Esophagus mucosa (tissue), 1 donor: Measurements from ENCODE around the gene KRTAP10-11. TPM values are rescaled to one million over a fixed set of nuclear protein-coding genes. Genes with fewer than 3 reads are reported as not detected.
"Not testable (repeated sequence)": the region's sequence is repeated elsewhere in the genome, so short reads cannot be mapped to it uniquely, and the experiment has no call there.

ENCODE experiments used
- ATAC-seq: fragments of 200-7000 bp; cut with Tn5 transposase; one replicate; pipeline ENCODE4 v1.9.1; 2020
- total RNA-seq: library from RNA; stranded (reverse); gene quantifications from one replicate; pipeline ENCODE4 v1.2.4, GENCODE V29; 2023
- donor health status: DM: yes; HTN: yes; CAD: no.

The KRTAP10-11 gene
- total RNA-seq, 1 donor from 2014 or later: not detected

- ATAC-seq: no peak
These were observed 21.4 kb downstream of the KRTAP10-11 start for GRCh38 chr21:44667612-44668011.

DNA sequence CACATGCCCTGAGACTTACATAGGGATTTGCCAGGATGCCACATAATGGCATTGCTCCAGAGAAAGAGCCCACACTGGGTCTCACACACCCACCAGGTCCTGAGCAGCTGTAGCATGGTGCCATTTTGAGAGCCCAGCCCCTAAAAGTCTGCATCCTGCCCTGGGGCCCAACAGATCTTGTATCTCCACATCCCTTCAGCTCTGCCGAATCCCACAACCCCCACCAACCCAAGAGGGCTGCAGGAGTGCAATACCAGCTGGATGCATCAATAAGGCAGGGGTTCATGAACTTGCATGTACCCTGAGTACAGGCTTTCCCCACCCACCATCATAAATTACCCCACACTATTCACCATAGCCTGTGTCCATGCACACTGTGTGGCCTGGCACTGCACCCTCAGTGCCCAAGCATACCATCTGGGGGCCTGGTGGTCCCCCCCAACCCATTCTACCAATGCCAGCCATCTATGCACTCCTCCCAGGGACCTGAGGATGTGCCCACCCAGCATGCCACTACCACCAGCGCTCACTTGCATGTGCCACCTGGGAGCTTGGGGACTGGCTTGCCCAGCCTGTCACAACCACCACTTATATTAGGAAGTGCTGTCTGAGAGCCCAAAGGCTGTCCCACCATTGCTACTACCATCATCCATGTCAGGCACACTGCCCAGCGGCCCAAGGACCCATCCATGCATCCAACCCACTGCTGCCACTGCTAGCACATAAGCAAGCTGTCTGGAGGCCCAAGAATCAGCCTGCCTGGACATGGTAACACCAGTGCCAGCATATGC is 24.6 kb downstream of the KRTAP10-11 start:
- no peak for ATAC-seq

DNA sequence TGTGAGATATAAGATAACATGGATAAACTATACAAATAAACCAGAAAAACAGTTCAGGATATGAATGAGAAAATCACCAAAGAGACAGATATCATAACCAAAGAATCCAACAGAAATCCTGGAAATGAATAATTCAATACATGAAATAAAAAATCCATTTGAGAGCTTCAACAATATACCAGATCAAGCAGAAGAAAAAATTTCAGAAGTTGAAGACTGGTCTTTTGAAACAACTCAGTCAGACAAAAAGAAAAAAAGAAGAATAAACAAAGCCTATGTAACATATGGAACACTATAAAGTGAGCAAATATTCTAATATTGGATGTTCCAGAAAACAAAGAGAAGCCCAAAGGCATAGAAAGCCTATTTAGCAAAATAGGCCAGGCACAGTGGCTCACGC is 25.7 kb downstream of the KRTAP10-11 start:
- no peak for ATAC-seq

DNA sequence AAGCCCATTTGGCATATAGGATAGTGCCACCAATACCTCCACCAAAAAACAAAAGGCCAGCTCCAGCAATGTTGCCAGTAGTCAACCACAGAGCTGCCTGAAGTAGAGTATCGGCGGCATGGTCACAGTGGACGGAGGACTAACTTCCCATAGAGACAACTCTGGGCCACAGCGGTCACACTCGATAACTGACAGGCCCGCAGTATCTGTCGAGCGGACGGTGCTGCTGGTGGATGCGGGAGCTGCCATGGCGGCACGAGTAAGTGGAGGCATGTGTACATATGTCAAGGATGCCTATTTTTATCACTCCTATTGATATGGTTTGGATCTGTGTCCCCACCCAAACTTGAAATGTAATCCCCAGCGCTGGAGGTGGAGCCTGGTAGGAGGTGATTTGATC is 31.7 kb downstream of the KRTAP10-11 start:
- ATAC-seq: no peak

- no peak for ATAC-seq
These were observed 34.9 kb downstream of the KRTAP10-11 start for GRCh38 chr21:44681152-44681551.

DNA sequence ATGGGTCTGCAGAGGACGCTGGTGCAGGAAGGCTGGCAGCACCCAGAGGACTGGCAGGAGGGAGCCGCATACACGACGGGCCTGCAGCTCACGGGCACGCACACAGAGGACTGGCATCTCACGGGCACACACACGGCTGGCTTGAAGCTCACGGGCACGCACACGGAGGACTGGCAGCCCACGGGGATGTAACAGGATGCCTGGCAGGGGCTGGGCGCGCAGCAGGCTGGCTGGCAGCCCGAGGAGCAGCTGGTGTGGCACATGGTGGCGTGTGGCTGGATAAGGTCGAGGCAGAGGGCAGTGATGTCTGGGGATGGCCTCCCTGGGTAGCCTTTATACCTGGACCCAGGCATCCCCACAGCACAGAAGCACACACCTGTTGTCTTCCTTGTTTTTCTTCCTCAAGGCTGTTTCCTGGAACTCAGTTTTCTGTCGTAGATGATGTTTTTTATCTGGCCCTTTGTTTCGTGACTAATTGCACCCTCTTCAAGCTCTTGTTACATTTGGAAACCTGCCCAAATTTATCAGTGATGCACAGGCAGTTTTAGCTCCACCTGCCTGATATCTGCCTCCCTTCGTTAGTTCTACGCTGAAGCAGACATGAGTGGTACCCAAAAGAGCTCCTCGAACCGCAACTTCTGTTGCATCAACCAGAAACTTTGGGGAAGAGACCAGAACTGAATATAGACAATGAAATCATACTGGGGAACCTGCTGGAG is 35.8 kb downstream of the KRTAP10-11 start, which contains the start of gene KRTAP12-1:
Gene KRTAP12-1 (minus strand): TSS at position 303 of the 719 bp plus-strand sequence. CDS start 40 bp downstream, at position 263.
- ATAC-seq: no peak

DNA sequence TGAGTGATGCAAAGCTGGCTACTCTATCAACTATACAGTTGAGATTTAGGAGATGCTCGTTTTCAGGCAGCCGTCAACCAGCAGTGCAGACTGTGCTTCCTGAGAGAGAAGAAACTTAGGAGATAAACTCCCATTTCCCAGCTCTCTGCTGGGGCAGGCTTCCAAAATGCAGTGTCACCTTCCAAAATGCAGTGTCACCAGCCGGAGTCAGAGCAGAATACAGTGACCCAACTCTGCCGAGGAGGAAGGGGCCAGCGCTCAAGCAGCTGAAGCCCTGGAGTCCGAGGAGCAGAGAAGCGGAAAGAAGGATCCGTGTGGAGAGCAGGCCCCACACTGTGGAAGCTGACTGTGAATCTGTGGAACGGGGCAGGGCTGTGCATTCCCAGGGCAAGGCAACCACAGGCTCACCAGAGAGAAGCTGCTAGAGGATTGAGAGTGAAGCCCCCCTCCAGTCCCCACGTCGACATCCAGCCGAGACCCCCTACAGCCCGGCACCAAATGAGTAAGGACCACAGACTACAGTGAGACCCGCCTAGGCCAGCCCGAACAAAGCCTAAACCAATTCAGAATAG is 36.5 kb downstream of the KRTAP10-11 start:
- no peak for ATAC-seq

DNA sequence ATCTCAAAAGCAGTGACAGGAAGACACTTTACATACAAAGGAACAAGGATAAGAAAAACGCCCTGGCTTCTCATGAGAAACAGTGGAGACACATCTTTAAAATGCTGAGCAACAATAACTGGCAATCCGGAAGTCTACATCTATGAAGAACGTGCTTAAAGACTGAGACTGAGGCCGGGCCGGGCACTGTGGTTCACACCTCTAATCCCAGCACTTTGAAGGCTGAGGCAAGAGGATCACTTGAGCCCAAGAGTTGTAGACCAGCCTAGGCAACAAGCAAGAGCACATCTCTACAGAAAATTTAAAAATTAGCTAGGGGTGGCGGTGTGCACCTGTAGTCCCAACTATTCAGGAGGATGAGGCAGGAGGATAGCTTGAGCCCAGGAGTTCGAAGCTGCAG is 37.9 kb downstream of the KRTAP10-11 start:
- ATAC-seq: no peak

DNA sequence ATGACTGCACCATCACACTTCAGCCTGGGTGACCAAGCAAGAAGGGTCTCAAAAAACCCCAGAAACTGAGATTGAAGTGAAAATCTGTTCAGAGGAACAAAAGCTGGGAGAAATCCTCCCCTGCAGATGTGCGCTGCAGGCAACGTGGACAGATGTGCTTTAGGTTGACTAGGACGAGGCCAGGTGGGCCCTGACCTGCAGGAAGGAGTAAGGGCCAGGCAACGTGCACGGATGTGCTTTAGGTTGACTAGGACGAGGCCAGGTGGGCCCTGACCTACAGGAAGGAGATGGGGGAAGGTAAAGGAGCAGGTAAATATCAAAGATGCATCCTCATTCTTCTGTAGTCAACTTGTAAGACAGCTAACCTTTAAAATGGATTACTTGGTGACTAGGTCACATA is 38.3 kb downstream of the KRTAP10-11 start:
- no peak for ATAC-seq

DNA sequence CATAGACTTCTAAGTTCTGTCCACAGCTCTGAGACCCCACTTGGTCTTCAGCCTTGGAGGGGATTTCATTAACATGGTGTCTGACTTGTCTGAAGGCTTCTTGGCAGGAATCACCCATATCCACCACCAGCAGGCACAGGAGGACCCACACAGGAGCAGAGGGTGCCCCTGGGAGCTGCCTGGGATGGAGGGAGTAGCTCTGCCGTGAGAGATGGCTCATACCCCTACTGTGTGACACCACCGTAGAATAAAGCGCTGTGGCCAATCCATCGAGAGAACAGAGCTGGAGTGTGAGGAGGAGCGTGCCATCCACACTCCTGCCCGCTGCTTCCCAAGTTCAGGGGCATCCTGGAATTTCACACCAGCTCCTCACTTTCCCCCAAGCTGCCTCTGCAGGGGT is 38.8 kb downstream of the KRTAP10-11 start:
- not testable (repeated sequence) for ATAC-seq

DNA sequence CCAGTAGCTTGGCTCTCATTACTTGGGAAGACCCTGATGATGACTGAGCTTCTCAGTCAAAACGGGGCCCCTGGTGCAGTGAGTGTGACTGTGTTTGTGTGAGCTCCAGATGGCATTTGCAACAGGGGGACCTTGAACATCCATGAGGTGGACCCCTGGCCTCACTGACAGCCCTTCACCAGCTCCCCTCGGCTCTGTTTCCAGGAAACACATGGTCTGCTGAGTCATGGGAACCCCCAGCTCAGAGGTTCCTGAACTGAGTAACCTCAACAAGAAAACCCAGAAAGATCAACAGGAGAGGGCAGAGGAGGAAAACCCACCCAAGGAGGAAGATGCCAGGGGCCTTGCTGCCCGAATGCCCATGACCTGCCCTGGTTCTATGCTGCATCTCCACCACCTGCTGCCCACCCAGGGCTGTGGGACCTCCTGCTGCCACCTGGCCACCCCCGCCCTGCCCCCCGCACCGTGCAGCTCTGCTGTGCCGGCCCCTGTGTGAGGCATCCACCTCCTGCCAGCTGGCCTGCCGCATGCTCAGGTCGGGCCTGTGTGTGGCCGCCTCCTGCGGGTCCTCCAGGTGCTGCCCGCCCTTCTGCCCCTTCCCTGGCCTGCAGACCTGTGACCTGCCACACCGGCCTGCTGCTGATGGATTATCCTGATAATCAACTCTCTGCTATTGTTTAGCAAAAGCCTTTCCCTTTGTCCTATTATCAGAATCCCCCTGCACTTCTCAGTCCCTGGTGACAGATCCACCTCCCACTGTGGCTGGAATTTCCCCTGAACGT is 40.0 kb downstream of the KRTAP10-11 start:
- ATAC-seq: no peak

DNA sequence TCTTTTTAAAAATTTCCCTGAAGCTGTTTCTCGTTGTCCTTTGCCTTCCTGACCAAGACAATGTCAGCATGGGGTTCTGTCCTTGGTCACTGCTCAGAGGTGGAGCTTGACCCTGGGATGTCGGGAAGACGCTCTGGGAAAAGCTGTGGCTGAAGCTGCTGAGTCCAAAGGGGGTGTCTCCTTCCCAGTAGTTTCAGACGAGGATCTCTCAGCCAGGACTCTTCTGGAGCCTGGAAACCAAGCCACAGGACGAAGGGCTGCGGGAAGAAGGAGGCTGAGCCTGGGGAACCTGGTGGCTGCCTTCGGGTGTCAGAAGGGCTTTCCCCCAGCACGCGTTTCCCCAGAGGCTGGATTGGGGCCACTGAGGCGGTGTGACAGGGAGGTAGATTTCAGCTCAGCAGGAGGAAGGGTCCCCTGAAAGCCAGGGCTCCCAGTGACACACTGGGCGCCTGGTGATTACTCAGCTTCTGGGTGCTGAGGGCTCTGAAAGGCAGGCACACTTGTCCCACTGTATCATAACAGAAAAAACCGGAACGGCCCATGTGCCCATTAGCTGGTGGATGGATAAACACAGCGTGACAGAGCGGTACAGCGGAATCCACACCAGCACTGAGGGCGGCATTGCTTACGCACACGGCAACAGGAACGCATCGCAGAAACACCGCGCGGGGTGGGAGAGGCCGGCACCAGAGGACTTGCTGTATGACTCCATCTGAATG is 40.8 kb downstream of the KRTAP10-11 start:
- ATAC-seq: no peak

DNA sequence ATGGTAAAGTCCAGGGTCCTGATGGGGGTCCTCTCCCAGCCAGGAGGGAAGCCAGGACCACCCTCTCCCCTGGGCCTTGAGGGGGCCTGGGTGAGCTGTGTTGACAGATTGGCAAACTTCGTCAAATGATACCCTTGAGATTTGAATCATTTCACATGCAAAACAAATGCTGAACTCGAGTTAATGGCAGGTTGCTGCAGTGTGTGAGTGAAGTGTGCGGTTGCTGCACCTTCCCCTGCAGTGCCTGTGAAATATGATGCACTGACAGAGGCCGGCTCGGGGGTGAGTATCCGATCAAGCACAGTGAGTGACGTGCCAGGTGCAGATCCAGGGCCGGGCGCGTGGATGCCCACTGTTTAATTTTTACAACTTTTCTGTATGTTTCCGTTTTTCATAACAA is 41.5 kb downstream of the KRTAP10-11 start:
- ATAC-seq: no peak

DNA sequence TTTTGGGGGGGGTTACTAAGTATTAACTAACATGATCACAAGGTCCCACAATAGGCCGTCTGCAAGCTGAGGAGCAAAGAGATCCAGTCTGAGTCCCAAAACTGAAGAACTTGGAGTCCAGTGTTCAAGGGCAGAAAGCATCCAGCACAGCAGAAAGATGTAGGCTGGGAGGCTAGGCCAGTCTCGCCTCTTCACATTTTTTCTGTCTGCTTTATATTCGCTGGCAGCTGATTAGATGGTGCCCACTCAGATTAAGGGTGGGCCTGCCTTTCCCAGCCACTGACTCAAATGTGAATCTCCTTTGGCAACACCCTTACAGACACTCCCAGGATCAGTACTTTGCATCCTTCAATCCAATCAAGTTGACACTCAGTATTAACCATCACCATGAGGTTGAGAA is 43.5 kb downstream of the KRTAP10-11 start:
- not testable (repeated sequence) for ATAC-seq

- no peak for ATAC-seq
These were observed 45.5 kb downstream of the KRTAP10-11 start for GRCh38 chr21:44691686-44692085.

- ATAC-seq: no peak
These were observed 46.7 kb downstream of the KRTAP10-11 start for GRCh38 chr21:44692798-44693512.

DNA sequence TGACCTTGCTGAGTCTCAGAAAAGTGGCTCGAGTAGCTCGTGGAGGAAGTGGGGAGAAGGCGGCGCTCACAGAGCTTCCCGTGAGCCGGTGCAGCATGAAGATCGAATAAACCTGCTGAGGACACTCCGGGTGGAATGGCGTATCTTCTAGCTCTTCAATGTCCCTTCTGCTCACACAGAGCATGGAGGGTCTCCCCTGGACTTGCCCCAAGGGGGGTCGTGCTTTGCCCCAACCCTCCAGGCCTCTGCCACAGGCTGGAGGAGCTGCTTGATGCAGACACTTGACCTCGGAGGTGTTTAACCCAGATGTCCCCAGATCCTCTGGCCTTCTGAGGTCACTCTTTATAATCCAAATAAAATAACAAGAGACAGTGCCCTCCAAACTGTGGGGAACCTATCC is 48.6 kb downstream of the KRTAP10-11 start:
- ATAC-seq: no peak

DNA sequence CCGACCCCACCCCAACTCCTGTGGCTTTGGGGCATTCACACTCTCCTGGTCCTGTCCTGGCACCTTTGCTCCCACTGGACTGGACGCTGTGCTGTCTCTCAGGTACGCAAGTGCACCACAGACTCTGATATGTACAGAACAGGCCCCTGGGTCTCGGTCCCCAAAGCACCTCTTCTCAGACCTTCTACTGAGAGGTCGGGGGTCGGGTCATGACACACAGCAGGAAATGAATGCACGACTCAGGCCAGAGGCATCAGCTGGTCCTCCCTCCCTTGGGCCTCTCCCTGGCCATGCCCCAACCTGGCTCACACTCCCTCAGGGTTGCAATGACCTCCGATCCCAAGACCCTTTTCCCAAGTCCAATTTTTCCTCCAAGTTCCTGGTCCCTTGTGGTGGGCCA is 49.0 kb downstream of the KRTAP10-11 start:
- ATAC-seq: no peak

GRCh38 chr21:44695641-44696040 is 49.4 kb downstream of the KRTAP10-11 start:
- no peak for ATAC-seq

DNA sequence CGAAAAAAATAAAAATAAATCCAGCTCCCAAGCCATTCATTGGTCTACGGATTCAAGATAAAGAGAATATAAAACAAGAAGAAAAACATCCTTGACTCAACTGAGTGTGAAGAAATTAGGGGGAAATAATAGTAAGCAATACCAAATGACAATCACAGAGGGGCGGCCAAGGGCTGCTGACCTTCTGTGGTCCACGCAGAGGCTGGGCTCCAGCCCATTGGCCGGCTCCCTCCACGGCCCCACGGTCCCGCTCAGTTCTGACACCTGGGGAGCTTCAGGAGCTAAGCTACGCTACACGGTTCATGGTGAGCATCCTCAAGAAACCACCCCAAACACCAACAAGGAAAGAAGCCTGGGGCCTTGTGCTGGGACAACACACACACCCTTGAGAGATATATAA is 50.4 kb downstream of the KRTAP10-11 start:
- no peak for ATAC-seq
